GM08714 (cell line): ENCODE data around the gene CIROP.

Source experiments
- H3K4me3 ChIP-seq: fragments of 200-500 bp; sonication (Bioruptor generic); 2 replicates; pipeline ENCODE4 v1.5.1; 2014; ENCODE audit warnings: mild to moderate bottlenecking, low read length, inconsistent platforms
- ZNF274 ChIP-seq: IDR thresholded peaks from 2 replicates; pipeline ENCODE4 v1.6.1; 2012; ENCODE audit warnings: mild to moderate bottlenecking, low read depth, low read length

Gene CIROP

GRCh38 chr14:23095196-23096108 lies 9.3 kb downstream of the CIROP start, which contains the start of gene C14orf119:
TSS of gene C14orf119 (plus strand) at chr14:23095505. CDS start at chr14:23097659, 2,154 bp downstream.
- TF ChIP-seq ZNF274 = no peak

DNA sequence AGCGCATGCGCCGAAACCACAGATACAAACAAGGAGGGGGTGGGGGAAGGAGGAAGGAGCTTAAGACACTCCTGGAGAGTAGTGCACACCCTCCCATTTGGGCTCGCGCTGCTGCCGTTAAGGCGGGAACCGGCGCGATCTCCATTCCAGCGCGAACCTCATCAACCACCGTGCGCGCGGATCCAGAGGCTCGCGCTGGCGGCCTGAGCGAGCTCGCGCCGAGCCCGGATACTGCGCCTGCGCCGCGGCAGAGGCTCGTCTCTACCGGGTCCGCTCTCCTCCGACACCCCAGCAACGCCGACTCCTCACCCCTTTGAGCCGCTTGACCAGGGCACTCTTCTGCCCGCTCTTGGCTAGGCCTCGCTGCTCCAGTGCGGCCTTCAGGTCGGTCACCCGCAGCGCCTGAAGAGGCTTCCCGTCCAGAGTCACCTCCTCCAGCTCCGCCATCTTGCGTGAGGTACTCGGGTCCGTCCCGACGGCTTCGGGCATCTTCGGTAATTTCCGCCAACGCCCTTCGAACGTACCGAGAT lies 10.1 kb downstream of the CIROP start, which contains the start of gene ACIN1:
ACIN1 (minus strand) TSS at position 471 of the 530 bp plus-strand sequence; CDS start at position 447, 24 bp downstream.
- TF ChIP-seq ZNF274 = no peak
- H3K4me3 ChIP-seq = peak within 1 kb of the TSS; percentile 90

More at GRCh38 chr14:23095196-23096108, 9.3 kb downstream of the CIROP start, which contains the start of gene C14orf119:
- peak within 1 kb of the TSS; percentile 90 for H3K4me3 ChIP-seq

DNA sequence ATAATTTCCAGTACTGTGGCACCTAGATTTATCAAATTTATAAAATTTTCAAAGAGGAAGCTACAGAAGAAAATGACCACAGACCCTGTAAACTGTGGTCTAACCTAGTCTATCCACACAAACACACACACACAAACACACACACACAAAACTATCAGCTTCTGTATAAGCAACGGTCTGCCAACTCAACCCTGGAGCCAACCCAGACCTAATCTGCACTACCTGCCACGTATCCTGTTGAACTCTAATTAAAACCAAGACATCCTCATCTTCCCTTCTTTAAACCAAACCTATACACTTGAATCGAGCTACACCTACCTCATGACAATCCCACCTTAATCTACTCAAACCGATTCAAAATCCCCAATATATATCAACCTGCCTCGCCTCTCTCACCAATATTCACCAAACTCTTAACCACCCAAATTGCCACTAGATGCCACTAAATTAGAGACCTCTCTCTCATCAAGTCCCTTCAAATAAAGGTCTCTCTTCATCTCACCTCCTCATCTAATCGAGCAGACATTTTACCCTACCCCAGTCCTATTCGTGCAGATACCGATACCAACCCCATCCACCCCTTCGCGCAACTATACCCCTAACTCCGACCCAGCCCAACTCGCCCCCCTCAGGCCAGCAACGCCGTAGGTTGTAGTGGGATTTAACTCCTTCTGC lies 10.7 kb downstream of the CIROP start:
- TF ChIP-seq ZNF274 = no peak
- peak overlapping the region; percentile 79 for H3K4me3 ChIP-seq

DNA sequence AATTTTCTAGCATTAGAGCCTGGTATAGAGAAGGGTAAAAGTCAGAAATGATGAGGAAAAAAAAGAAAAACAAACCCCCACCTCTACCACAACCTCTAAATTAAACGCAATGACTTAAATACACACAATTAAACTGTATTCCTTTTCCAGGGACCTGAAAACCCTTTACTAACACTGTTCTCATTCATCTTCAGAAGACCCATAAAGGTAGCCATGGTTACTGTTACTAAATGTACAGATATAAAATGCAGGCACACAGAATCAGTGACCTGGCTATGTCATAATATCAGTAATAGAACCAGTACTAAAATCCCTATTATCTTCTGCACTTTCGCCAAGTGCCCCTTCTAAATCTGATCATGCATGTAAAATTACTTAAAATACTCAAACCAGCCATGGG lies 11.3 kb downstream of the CIROP start:
- peak overlapping the region; percentile 79; the same call in 1 of the 2 replicates for H3K4me3 ChIP-seq
- no peak for TF ChIP-seq ZNF274

DNA sequence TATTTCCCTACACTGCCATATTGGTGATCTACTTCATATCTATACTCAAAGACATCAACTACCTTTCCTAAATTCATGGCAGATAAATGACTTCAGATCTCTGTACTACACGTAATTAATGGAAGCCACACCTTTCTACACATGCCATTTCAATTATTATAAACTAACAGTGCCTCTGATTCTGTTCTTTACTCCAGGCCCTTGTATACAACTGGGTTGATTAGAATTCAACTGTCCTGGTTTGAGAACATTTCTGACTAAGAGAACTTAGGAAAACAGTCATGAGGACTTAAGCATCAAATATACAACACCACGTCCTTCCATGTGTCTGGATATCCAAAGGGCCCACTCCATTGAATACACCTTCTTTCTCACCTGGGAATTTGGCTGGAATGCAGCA lies 11.7 kb downstream of the CIROP start:
- no peak for TF ChIP-seq ZNF274

GRCh38 chr14:23091294-23092225 lies 13.2 kb downstream of the CIROP start:
- TF ChIP-seq ZNF274 = no peak
- H3K4me3 ChIP-seq = no peak overlapping the region

More for the DNA sequence above, 11.7 kb downstream of the CIROP start:
- no peak overlapping the region for H3K4me3 ChIP-seq

GRCh38 chr14:23090254-23090636 lies 14.5 kb downstream of the CIROP start:
- TF ChIP-seq ZNF274 = no peak

DNA sequence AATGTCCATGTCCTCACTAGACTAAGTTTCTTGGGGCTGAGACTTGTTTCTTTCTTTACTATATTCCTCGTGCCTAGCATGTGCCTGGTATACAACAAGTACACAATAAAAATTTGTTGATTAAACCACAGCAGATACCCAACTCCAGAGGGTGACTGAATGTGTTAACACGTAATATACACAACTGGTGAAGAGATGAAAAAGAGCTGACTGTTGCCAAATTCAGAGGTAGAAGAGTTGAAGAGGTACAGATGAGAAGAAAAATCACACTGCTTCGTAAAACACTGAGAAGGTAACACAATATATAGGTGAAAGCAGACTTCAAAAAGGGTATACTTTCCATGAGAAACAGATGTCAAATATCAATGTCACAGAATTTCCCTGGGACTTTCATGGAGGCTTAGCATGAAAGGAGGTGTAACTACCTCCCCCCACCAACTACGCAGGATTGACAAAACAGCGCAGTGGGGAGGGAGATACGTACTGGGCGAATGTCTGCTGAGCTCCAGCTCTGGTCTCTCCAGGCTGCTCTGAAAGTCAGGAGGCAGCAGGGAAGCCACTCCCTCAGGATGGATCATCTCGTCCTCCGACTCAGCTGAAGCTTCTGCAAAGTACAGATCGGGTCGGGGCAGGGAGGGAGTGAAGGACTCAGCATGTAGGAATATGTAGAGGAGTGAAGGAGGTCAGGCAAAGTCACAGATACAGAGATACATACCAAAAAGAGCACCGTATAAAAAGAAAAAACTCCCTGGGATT lies 15.1 kb downstream of the CIROP start:
- H3K4me3 ChIP-seq = no peak overlapping the region
- no peak for TF ChIP-seq ZNF274

More at GRCh38 chr14:23090254-23090636, 14.5 kb downstream of the CIROP start:
- no peak overlapping the region for H3K4me3 ChIP-seq

GRCh38 chr14:23086565-23086964 lies 18.2 kb downstream of the CIROP start:
- H3K4me3 ChIP-seq = no peak overlapping the region
- TF ChIP-seq ZNF274 = no peak

- TF ChIP-seq ZNF274 = no peak
- H3K4me3 ChIP-seq = no peak overlapping the region
Observed at GRCh38 chr14:23085458-23085857, 19.3 kb downstream of the CIROP start.

DNA sequence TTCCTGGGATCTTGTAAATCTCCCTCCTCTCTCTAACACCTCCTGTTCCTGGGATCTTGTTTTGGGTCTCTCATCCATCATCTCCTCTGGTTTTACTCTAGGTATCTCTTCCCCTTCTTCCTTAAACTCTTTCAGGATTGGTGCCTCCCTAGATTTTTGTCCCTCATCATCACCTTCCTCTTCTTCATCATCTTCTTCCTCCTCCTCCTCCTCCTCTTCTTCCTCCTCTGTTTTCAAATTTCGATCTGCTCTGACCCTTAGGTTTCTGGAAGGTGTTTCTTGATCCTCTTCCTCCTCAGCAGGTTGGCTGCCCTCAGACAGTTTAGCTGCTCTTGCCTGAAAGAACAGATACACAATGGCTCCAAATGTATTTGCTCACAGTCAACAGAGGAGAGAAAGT lies 24.3 kb downstream of the CIROP start:
- no peak overlapping the region for H3K4me3 ChIP-seq
- no peak for TF ChIP-seq ZNF274

DNA sequence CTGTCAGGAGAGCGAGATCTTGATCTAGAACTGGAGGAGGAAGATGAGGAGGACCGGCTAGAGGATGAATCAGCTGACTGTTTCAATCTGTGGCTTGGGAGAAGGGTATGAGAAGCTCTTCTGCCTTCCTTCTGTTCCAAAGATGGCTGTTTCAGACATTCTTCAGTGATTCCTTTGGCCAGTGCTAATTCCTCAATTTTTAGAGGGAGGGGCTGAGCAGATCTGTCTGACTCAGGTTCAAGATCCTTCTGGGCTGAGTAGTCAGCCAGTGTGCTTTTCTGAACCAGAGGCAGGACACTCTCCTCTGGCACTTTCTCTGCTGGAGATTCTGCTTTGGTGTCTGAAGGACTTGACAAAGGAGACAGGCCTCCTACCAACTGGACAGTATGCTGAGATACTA lies 25.1 kb downstream of the CIROP start:
- no peak for TF ChIP-seq ZNF274
- H3K4me3 ChIP-seq = no peak overlapping the region

- TF ChIP-seq ZNF274 = no peak
- H3K4me3 ChIP-seq = no peak overlapping the region
Observed at GRCh38 chr14:23078692-23079116, 26.1 kb downstream of the CIROP start.
